Right lobe of liver (tissue), 4 donors: ENCODE data around the gene NRBF2.
"Not testable (repeated sequence)": the region's sequence is repeated elsewhere in the genome, so short reads cannot be mapped to it uniquely, and the experiment has no call there.

ENCODE experiments used
- CTCF ChIP-seq, 4 donors: fragments of 200-600 bp in 3 of 4; fragments of 450-650 bp in 1 of 4; IDR thresholded peaks; one replicate each; pipeline versions ENCODE4 v1.5.1 to v1.8.0; 2016 to 2022; ENCODE audit warnings: antibody characterized with exemption in 4 of 4, mild to moderate bottlenecking in 2 of 4
- POLR2A ChIP-seq: fragments of 450-650 bp; IDR thresholded peaks from one replicate; pipeline ENCODE4 v1.6.1; 2017; ENCODE audit warnings: antibody characterized with exemption, mild to moderate bottlenecking
- donor health status: DM: no; HTN: no; CAD: no.
- donor health status: DM: no; HTN: no; CAD: no.
- donor health status: DM: no; HTN: yes; CAD: no.

- not testable (repeated sequence) for TF ChIP-seq CTCF (IDR thresholded peaks at IDR 0.05); POLR2A
These were observed 32.0 kb upstream of the NRBF2 start for GRCh38 chr10:63101091-63101490.
